ENCODE results near the gene SCYL1.

SCYL1 gene

DNA sequence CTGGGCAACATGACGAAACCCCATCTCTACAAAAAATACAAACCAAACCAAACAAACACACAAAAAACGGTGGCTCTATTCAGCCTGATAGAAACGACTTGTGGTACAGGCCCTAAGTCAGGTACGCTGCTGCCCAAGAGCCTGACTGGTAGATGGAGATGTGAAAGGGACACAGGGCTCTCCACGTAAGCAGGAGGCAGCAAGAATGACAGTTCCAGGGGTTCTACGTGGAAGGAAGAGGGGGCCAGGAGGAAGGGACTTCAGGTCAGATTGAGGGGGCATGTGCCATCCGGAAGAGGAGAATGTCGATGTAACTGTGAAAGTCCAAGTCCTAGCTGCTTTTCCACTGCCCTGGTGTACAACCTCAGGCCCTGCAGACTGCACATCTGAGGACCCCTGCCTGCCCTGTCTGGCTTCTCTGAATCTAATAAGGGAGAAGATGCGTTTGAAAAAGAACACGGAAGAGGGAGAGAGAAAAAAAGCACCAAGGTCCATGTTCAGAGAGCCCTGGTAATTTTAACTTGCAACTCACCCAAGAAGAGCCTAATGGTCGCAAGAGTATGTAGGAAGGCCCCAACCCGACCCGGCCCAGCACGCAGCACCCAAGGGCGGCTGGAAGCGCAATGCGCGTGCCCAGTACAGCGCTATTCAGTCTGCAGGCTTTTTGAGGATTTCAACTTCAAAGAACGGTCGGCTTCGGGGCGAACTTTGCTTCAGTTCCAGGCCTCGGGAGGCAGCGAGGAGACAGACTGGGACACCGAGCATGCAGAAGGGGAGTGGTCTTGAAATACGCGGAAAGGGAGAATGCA lies 44.5 kb downstream of the SCYL1 start:
- H3K4me3 ChIP-seq (replicated peaks; ENCODE audit: low read depth, low read length): peak overlapping the region; percentile 85
- no peak for DNase-seq (ENCODE audit: extremely low read depth, low read depth)
- TF ChIP-seq, protein P1, sequence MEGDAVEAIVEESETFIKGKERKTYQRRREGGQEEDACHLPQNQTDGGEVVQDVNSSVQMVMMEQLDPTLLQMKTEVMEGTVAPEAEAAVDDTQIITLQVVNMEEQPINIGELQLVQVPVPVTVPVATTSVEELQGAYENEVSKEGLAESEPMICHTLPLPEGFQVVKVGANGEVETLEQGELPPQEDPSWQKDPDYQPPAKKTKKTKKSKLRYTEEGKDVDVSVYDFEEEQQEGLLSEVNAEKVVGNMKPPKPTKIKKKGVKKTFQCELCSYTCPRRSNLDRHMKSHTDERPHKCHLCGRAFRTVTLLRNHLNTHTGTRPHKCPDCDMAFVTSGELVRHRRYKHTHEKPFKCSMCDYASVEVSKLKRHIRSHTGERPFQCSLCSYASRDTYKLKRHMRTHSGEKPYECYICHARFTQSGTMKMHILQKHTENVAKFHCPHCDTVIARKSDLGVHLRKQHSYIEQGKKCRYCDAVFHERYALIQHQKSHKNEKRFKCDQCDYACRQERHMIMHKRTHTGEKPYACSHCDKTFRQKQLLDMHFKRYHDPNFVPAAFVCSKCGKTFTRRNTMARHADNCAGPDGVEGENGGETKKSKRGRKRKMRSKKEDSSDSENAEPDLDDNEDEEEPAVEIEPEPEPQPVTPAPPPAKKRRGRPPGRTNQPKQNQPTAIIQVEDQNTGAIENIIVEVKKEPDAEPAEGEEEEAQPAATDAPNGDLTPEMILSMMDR (IDR thresholded peaks at IDR 0.05; ENCODE audit: low read depth, low read length, missing control alignments): no peak

DNA sequence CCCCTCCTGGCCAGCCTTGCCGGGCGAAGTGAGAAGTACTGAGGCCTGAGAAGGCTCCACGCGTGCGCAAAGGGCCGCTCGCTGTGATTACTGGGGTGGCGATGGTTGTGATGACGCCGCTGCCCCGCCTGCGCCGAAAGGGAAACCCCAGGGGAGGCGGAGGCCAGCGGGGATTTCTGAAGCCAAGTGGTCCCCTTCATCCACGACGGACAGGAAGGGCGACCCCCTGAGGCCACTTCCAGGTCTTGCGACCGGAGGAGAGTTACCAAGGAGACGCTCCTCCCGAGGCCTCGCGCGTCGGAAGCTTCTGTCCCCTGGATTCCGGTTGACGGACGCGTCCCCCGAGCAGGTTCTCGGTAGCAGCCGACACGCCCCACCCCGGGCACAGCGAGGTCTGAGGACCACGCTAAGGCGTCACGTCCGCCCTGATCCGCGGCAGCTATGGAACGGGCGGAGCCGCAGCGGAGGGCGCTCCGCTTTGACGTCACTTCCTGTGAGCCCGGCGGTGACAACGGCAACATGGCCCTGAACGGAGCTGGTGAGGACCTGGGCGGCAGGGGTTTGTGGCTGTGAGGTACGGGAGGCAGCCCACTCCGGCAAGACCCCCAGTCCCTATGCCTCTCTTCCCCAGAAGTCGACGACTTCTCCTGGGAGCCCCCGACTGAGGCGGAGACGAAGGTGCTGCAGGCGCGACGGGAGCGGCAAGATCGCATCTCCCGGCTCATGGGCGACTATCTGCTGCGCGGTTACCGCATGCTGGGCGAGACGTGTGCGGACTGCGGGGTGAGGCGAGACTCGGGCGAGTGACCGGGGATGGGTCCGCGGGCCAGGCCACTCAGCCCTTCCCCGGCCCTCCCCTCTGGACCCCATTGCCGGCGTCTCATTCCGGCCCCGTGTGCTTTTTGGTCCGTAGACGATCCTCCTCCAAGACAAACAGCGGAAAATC lies 45.4 kb downstream of the SCYL1 start, which contains the start of gene ZNRD2:
Gene ZNRD2 (plus strand): TSS at position 505 of the 946 bp plus-strand sequence. CDS start 15 bp downstream, at position 520.
- TF ChIP-seq, protein P1 (IDR thresholded peaks at IDR 0.05; ENCODE audit: low read depth, low read length, missing control alignments): peak; percentile 52
- peak; percentile 95 for DNase-seq (ENCODE audit: extremely low read depth, low read depth)
- peak within 1 kb of the TSS; percentile 85 for H3K4me3 ChIP-seq (replicated peaks; ENCODE audit: low read depth, low read length)

DNA sequence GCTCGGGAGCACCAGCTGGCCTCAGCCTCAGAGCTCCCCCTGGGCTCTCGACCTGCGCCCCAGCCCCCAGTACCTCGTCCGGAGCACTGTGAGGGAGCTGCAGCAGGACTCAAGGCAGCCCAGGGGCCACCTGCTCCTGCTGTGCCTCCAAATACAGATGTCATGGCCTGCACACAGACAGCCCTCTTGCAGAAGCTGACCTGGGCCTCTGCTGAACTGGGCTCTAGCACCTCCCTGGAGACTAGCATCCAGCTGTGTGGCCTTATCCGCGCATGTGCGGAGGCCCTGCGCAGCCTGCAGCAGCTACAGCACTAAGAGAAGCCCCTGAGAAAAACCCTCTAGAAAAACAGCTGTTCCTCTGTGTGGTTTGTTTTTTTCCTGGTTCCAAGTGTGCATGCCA lies 46.5 kb downstream of the SCYL1 start:
- TF ChIP-seq, protein P1 (IDR thresholded peaks at IDR 0.05; ENCODE audit: low read depth, low read length, missing control alignments): no peak
- peak overlapping the region; percentile 85 for H3K4me3 ChIP-seq (replicated peaks; ENCODE audit: low read depth, low read length)
- DNase-seq (ENCODE audit: extremely low read depth, low read depth): no peak

DNA sequence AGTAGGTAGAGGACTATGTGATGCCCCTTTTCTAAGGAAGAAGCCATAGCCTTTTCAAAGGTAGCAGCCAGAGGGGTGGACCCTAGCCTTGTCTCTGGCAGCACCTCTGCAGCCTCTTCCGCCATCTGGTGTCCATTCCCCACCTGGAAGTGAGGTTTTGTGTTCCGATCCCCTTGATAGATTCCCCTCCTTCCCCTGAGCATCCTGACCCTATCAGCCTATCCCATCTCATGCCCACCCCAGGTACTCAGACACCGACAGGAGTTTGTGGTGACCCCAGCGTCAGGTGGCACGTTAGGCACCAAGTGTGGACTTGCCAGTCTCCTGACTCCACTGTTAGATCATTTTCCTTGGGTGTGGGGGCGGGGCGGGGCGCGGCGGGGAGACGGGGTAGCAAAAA lies 47.1 kb downstream of the SCYL1 start:
- TF ChIP-seq, protein P1 (IDR thresholded peaks at IDR 0.05; ENCODE audit: low read depth, low read length, missing control alignments): peak; percentile 27
- DNase-seq (ENCODE audit: extremely low read depth, low read depth): no peak
- H3K4me3 ChIP-seq (replicated peaks; ENCODE audit: low read depth, low read length): peak overlapping the region; percentile 85

DNA sequence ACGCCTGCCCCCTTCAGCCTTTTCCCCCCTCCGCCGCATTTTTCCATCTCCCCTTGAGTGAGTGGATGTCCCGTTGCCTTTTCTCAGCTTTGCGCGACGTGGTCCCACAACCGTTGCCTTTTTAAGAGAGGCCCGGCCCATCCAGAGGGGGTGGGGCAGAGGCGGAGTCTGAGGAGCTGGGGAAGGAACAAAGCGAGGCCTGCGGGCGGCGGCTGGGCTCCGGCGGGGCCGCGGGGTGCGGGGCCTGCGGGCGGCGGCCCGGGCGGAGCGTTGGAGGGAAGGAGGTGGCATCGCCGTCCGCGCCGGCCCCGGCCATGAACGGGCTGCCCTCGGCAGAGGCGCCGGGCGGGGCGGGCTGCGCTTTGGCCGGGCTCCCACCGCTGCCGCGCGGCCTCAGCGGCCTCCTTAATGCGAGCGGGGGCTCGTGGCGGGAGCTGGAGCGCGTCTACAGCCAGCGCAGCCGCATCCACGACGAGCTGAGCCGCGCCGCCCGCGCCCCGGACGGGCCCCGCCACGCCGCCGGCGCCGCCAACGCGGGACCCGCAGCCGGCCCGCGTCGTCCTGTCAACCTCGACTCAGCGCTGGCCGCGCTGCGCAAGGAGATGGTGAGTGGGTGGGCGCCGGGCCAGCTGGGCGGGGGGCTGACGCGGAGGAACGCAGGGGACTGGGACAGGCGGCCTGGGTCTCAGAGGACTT lies 47.6 kb downstream of the SCYL1 start, which contains the start of gene FAM89B:
Gene FAM89B (plus strand): TSS at position 183 of the 696 bp plus-strand sequence. CDS start 132 bp downstream, at position 315.
- no peak for DNase-seq (ENCODE audit: extremely low read depth, low read depth)
- TF ChIP-seq, protein P1 (IDR thresholded peaks at IDR 0.05; ENCODE audit: low read depth, low read length, missing control alignments): no peak
- H3K4me3 ChIP-seq (replicated peaks; ENCODE audit: low read depth, low read length): peak within 1 kb of the TSS; percentile 85

Measured in HFF-Myc (cell line).